K562 (cell line): ENCODE results near the gene ICE2. TPM values are rescaled to one million over a fixed set of nuclear protein-coding genes. Genes with fewer than 3 reads are reported as not detected.

Experiments used
- ATAC-seq: fragments of 200-7000 bp; cut with Tn5 transposase; 3 replicates; pipeline ENCODE4 v1.9.1; 2020; ENCODE audit warnings: moderate library complexity
- BruUV-seq: library from RNA; stranded (reverse); fragments of 400-500 nt; replicated peaks from 2 replicates; lab custom pipeline; 2021; lab: Mats Ljungman, UMichigan
- CTCF ChIA-PET: fragments of 300-600 bp; formaldehyde crosslinking; extraction: SDS; loops from one replicate; lab custom pipeline; 2021; ENCODE audit warnings: low intra/inter-chr PET ratio; lab: Yijun Ruan, JAX
- POLR2A ChIA-PET: fragments of 300-600, 350-650 bp; sonication (Branson Sonifier 250); formaldehyde crosslinking; extraction: SDS; loops from one replicate; lab custom pipeline; 2021; ENCODE audit warnings: antibody characterized with exemption, inconsistent platforms; lab: Yijun Ruan, JAX
- DNase-seq, 4 experiments: peaks; one replicate each; pipeline versions ENCODE4 v3.0.0 to v3.0.0-alpha.2; 2011 to 2018; ENCODE audit warnings: low spot score in 3 of 4, mixed read lengths in 3 of 4; ENCODE audit errors: extremely low read depth in 1 of 4
- FAIRE-seq: peaks from 2 replicates; lab custom pipeline; 2011; peaks lifted over from hg19 to GRCh38; lab: Jason Lieb, UNC
- H2AFZ ChIP-seq: 2 replicates; pipeline ENCODE4 v1.6.0; 2011; ENCODE audit warnings: low read depth, low read length, control low read depth, inconsistent platforms
- H3K27ac ChIP-seq: fragments of 200-600 bp; 3 replicates; pipeline ENCODE4 v1.8.0; 2011; ENCODE audit warnings: low read depth, mild to moderate bottlenecking, control low read depth, inconsistent platforms, low read length, moderate library complexity, mixed read lengths; ENCODE audit errors: extremely low read depth
- H3K27me3 ChIP-seq, 2 experiments: fragments of 300-600 bp in 1 of 2; 2 replicates in 1 of 2; 3 replicates in 1 of 2; pipeline versions ENCODE4 v1.6.0 to v1.8.0; 2011; ENCODE audit warnings: inconsistent platforms in 2 of 2, low read length in 2 of 2, mild to moderate bottlenecking in 1 of 2, mixed read lengths in 1 of 2, moderate library complexity in 1 of 2; ENCODE audit not compliant: control insufficient read depth in 2 of 2, insufficient read depth in 2 of 2
- H3K36me3 ChIP-seq: fragments of 300-600 bp; 3 replicates; pipeline ENCODE4 v1.8.0; 2011; ENCODE audit warnings: mild to moderate bottlenecking, low read length, inconsistent platforms; ENCODE audit not compliant: control insufficient read depth, insufficient read depth
- H3K4me1 ChIP-seq, 2 experiments: fragments of 200-600 bp in 1 of 2; replicated peaks in 1 of 2; 2 replicates in 1 of 2; 3 replicates in 1 of 2; pipeline versions ENCODE4 v1.5.1 to v1.8.0; 2011; ENCODE audit warnings: inconsistent platforms in 2 of 2, low read length in 2 of 2, mild to moderate bottlenecking in 1 of 2, mixed read lengths in 1 of 2, moderate library complexity in 1 of 2; ENCODE audit not compliant: control insufficient read depth in 2 of 2, insufficient read depth in 2 of 2
- H3K4me2 ChIP-seq: 2 replicates; pipeline ENCODE4 v1.6.1; 2011; ENCODE audit warnings: low read length, control low read depth, inconsistent platforms, mixed read lengths; ENCODE audit not compliant: insufficient read depth
- H3K4me3 ChIP-seq: fragments of 200-600 bp; sonication (generic), shearing (Covaris generic); 2 replicates; pipeline ENCODE4 v1.5.1; 2016; ENCODE audit warnings: control low read depth, inconsistent platforms
- H3K79me2 ChIP-seq: fragments of 200-600 bp; 3 replicates; pipeline ENCODE4 v1.8.0; 2011; ENCODE audit warnings: low read length, inconsistent platforms; ENCODE audit not compliant: control insufficient read depth, insufficient read depth
- H3K9ac ChIP-seq, 2 experiments: 2 replicates each; pipeline versions ENCODE4 v1.6.0 to v1.6.1; 2011; ENCODE audit warnings: low read depth in 2 of 2, low read length in 2 of 2, control low read depth in 1 of 2, inconsistent platforms in 1 of 2, mild to moderate bottlenecking in 1 of 2, mixed read lengths in 1 of 2; ENCODE audit not compliant: insufficient read depth in 1 of 2
- H3K9me1 ChIP-seq: one replicate; pipeline ENCODE4 v1.6.0; 2011; ENCODE audit warnings: inconsistent platforms, mild to moderate bottlenecking, low read length, moderate library complexity; ENCODE audit not compliant: control insufficient read depth, insufficient read depth
- H3K9me3 ChIP-seq: replicated peaks from 2 replicates; pipeline ENCODE4 v1.5.1; 2011; ENCODE audit warnings: low read depth, low read length, inconsistent platforms; ENCODE audit not compliant: control insufficient read depth, insufficient read depth
- H4K20me1 ChIP-seq: replicated peaks from 2 replicates; pipeline ENCODE4 v1.6.1; 2011; ENCODE audit warnings: low read length, inconsistent platforms, mixed read lengths; ENCODE audit not compliant: control insufficient read depth, insufficient read depth
- BRF2 ChIP-seq: IDR thresholded peaks from 3 replicates; pipeline ENCODE4 v1.6.1; 2011; ENCODE audit warnings: borderline replicate concordance, mild to moderate bottlenecking; ENCODE audit not compliant: insufficient read length, insufficient read depth
- CEBPB ChIP-seq: fragments of 450-650 bp; IDR thresholded peaks from 2 replicates; pipeline ENCODE4 v1.6.1; 2016; ENCODE audit warnings: missing genetic modification characterization, missing compliant biosample characterization
- ELF1 ChIP-seq: fragments of 200-800 bp; sonication (Bioruptor generic); IDR thresholded peaks from 2 replicates; pipeline ENCODE4 v1.6.1; 2016; ENCODE audit warnings: missing genetic modification characterization, missing compliant biosample characterization
- ERF ChIP-seq: fragments of 450-650 bp; formaldehyde crosslinking; IDR thresholded peaks from 2 replicates; pipeline ENCODE4 v1.4.0; 2020; ENCODE audit warnings: mild to moderate bottlenecking, mixed read lengths
- EZH2 ChIP-seq: IDR thresholded peaks from 2 replicates; pipeline ENCODE4 v1.6.1; 2012; ENCODE audit warnings: low read depth, mild to moderate bottlenecking, inconsistent platforms, low read length, borderline replicate concordance
- HCFC1 ChIP-seq: IDR thresholded peaks from 2 replicates; pipeline ENCODE4 v1.6.1; 2012; ENCODE audit warnings: low read depth, low read length, improper control_type of control experiment
- HDAC1 ChIP-seq, 2 experiments: fragments of 450-650 bp; IDR thresholded peaks; 2 replicates each; pipeline ENCODE4 v1.6.1; 2016 to 2017; ENCODE audit warnings: inconsistent platforms in 1 of 2, mild to moderate bottlenecking in 1 of 2, moderate library complexity in 1 of 2
- MAFF ChIP-seq: IDR thresholded peaks from 2 replicates; pipeline ENCODE4 v1.6.1; 2012; ENCODE audit warnings: low read length, improper control_type of control experiment
- RBM17 ChIP-seq: fragments of 200-400 bp; formaldehyde crosslinking; IDR thresholded peaks from 2 replicates; pipeline ENCODE4 v1.6.1; 2017; ENCODE audit warnings: low read depth, mild to moderate bottlenecking, low read length, borderline replicate concordance
- RUNX1 ChIP-seq: sonication (generic); IDR thresholded peaks from 2 replicates; pipeline ENCODE4 v1.6.1; 2016; ENCODE audit warnings: antibody characterized with exemption, low read depth
- SLC30A9 ChIP-seq: fragments of 250-450 bp; sonication (Bioruptor Pico); IDR thresholded peaks from 2 replicates; pipeline ENCODE4 v1.8.0; 2022; ENCODE audit warnings: mild to moderate bottlenecking, moderate library complexity
- SMARCA5 ChIP-seq: fragments of 450-650 bp; IDR thresholded peaks from 2 replicates; pipeline ENCODE4 v1.6.1; 2016
- THRB ChIP-seq: fragments of 450-650 bp; formaldehyde crosslinking; conservative IDR thresholded peaks from 2 replicates; pipeline ENCODE4 v1.4.0; 2022; ENCODE audit warnings: mild to moderate bottlenecking, missing genetic modification characterization
- ZFP36 ChIP-seq: fragments of 150-350 bp; IDR thresholded peaks from 2 replicates; pipeline ENCODE4 v1.6.1; 2018; ENCODE audit warnings: low read length, low read depth; ENCODE audit not compliant: partially characterized antibody
- ZNF146 ChIP-seq: IDR thresholded peaks from one replicate; pipeline ENCODE4 v1.6.1; 2018; ENCODE audit warnings: missing compliant biosample characterization; ENCODE audit not compliant: unreplicated experiment
- ZNF316 ChIP-seq: fragments of 450-650 bp; IDR thresholded peaks from 2 replicates; pipeline ENCODE4 v1.6.1; 2016
- ZSCAN29 ChIP-seq: fragments of 450-650 bp; IDR thresholded peaks from 2 replicates; pipeline ENCODE4 v1.6.1; 2017
- WGBS: fragments of 100-300 bp; shearing (Covaris generic); methylation state at CpG from one replicate; pipeline ENCODE4 v1.1.6; 2016; ENCODE audit warnings: low coverage, mixed read lengths; ENCODE audit not compliant: insufficient coverage; ENCODE audit errors: missing lambda C conversion rate; 5-methylcytosine and 5-hydroxymethylcytosine counted together
- in situ Hi-C: fragments of 300-500 bp; cut with MboI; formaldehyde crosslinking; loops from 4 replicates; pipeline ENCODE4 v1.15.0; 2018; ENCODE audit warnings: inconsistent platforms, mixed read lengths
- intact Hi-C: fragments of 100-400 bp; cut with micrococcal nuclease; formaldehyde crosslinking; loops from 2 replicates; pipeline ENCODE4 v1.14.2; 2022
- polyA plus RNA-seq, 8 experiments: library from polyadenylated mRNA; depleted of rRNA in 4 of 8; stranded (reverse) in 5 of 8; unstranded in 3 of 8; fragments of >200 nt; fragmentation: Nextera tagmentation in 2 of 8; fragmentation: Illumina TruSeq in 1 of 8; extraction: Ambion mirVana in 2 of 8; extraction: Trizol in 1 of 8; gene quantifications; 2 replicates each; pipeline versions ENCODE4 v1.2.1 to v1.2.3, GENCODE V29; 2011 to 2014; ENCODE audit warnings: inconsistent platforms in 1 of 8, missing spikeins in 1 of 8
- total RNA-seq, 7 experiments: library from RNA; depleted of rRNA in 6 of 7; stranded (reverse); fragments of >200 nt in 6 of 7; fragmentation: Illumina TruSeq in 2 of 7; extraction: Trizol in 2 of 7; gene quantifications; 2 replicates each; pipeline versions ENCODE4 v1.2.1 to v1.2.3, GENCODE V29; 2011 to 2021; ENCODE audit warnings: low replicate concordance in 1 of 7
- TF ChIP-seq, protein P1 (sequence below): fragments of 250-450 bp; sonication (Bioruptor Pico); IDR thresholded peaks from 2 replicates; pipeline ENCODE4 v1.8.0; 2022; ENCODE audit warnings: moderate library complexity, mild to moderate bottlenecking, inconsistent platforms
- TF ChIP-seq, protein P2 (sequence below): IDR thresholded peaks from 2 replicates; pipeline ENCODE4 v1.6.1; 2011; ENCODE audit warnings: borderline replicate concordance, low read depth, mild to moderate bottlenecking, moderate library complexity, low read length; ENCODE audit not compliant: insufficient read depth, poor library complexity, severe bottlenecking

ICE2 gene
- total and polyA plus RNA-seq, 9 of the 15 experiments (the other 6 are each of a cell fraction or from before 2014, with no cell fraction given) = 21.8 to 87.9 (median 58.1) TPM

GRCh38 chr15:60424006-60424405 is 54.9 kb downstream of the ICE2 start:
- Histone ChIP-seq H3K79me2 (no peaks in the 10 kb centered on the region), H3K36me3 (peaks cover 47% of the 10 kb centered on the region; the same call in 2 of the 3 replicates), H4K20me1 (no peaks in the 10 kb centered on the region), H3K4me1 (peaks cover 7 to 19% of the 10 kb centered on the region in 2 experiments; a peak in 4 of 5 replicates), H2AFZ (no peak overlapping the region), H3K4me2 (no peak overlapping the region), H3K27ac (no peak overlapping the region), H3K9me1 (no peaks in the 10 kb centered on the region), H3K4me3 (no peak overlapping the region), H3K9me3 (no peaks in the 10 kb centered on the region), H3K9ac (no peak overlapping the region), H3K27me3 (no peaks in the 10 kb centered on the region)
- no CpG with 5 or more reads among the region's 1 CpG for WGBS
- in situ Hi-C loops (no loop called here), intact Hi-C loops (no loop called here)
- no peak for DNase-seq
- ChIA-PET CTCF (no interaction called here), POLR2A (interaction anchor here (0.6 to 1.3 kb wide), 2 partner anchors 18 to 29 kb away, joined by 3 to 5 read pairs; no protein-coding TSS in a partner anchor)
- no TSS peak for BruUV-seq
- no peak for ATAC-seq
- no peak for FAIRE-seq
- TF ChIP-seq ZNF146 = no peak
- TF ChIP-seq RBM17 = no peak
- TF ChIP-seq ERF (CRISPR knock-in tag) = no peak
- no peak for TF ChIP-seq RUNX1
- no peak for TF ChIP-seq ZNF316
- TF ChIP-seq ZFP36 = no peak
- TF ChIP-seq ELF1 (tag) = no peak
- no peak for TF ChIP-seq SLC30A9
- TF ChIP-seq, protein P1, sequence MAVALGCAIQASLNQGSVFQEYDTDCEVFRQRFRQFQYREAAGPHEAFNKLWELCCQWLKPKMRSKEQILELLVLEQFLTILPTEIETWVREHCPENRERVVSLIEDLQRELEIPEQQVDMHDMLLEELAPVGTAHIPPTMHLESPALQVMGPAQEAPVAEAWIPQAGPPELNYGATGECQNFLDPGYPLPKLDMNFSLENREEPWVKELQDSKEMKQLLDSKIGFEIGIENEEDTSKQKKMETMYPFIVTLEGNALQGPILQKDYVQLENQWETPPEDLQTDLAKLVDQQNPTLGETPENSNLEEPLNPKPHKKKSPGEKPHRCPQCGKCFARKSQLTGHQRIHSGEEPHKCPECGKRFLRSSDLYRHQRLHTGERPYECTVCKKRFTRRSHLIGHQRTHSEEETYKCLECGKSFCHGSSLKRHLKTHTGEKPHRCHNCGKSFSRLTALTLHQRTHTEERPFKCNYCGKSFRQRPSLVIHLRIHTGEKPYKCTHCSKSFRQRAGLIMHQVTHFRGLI (CRISPR knock-in tag) = no peak
- TF ChIP-seq, protein P2, sequence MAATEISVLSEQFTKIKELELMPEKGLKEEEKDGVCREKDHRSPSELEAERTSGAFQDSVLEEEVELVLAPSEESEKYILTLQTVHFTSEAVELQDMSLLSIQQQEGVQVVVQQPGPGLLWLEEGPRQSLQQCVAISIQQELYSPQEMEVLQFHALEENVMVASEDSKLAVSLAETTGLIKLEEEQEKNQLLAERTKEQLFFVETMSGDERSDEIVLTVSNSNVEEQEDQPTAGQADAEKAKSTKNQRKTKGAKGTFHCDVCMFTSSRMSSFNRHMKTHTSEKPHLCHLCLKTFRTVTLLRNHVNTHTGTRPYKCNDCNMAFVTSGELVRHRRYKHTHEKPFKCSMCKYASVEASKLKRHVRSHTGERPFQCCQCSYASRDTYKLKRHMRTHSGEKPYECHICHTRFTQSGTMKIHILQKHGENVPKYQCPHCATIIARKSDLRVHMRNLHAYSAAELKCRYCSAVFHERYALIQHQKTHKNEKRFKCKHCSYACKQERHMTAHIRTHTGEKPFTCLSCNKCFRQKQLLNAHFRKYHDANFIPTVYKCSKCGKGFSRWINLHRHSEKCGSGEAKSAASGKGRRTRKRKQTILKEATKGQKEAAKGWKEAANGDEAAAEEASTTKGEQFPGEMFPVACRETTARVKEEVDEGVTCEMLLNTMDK = no peak
- peak in 1 of 2 experiments; percentile 62; a peak in 2 of 4 replicates for TF ChIP-seq HDAC1 (IDR thresholded peaks at IDR 0.05)
- peak; percentile 15; the same call in 1 of the 2 replicates for TF ChIP-seq SMARCA5
- TF ChIP-seq EZH2 = no peak
- TF ChIP-seq HCFC1 = no peak
- TF ChIP-seq ZSCAN29 = no peak
- TF ChIP-seq MAFF = no peak
- no peak for TF ChIP-seq BRF2
- 0 out of 2 replicates have a peak, but pooled peaks have one; percentile 11 for TF ChIP-seq THRB
- TF ChIP-seq CEBPB (tag) = no peak
